NT2/D1 (cell line): ENCODE measurements around the gene TAS2R1.

Experiments
- DNase-seq: peaks from one replicate; pipeline ENCODE4 v3.0.0-alpha.2; 2011; ENCODE audit warnings: low read depth, low spot score
- H3K27me3 ChIP-seq: 2 replicates; pipeline ENCODE4 v1.6.0; 2011; ENCODE audit warnings: mild to moderate bottlenecking; ENCODE audit not compliant: insufficient read length, insufficient read depth
- H3K36me3 ChIP-seq: 2 replicates; pipeline ENCODE4 v1.6.1; 2011; ENCODE audit warnings: mild to moderate bottlenecking, low read length, mixed read lengths; ENCODE audit not compliant: insufficient read depth, insufficient read length
- H3K4me1 ChIP-seq: 2 replicates; pipeline ENCODE4 v1.5.1; 2011; ENCODE audit not compliant: insufficient read depth, insufficient read length
- H3K4me3 ChIP-seq: 2 replicates; pipeline ENCODE4 v1.5.1; 2011; ENCODE audit warnings: low read depth; ENCODE audit not compliant: insufficient read length
- H3K9ac ChIP-seq: 2 replicates; pipeline ENCODE4 v1.6.0; 2011; ENCODE audit warnings: low read depth; ENCODE audit not compliant: insufficient read length
- H3K9me3 ChIP-seq: 2 replicates; pipeline ENCODE4 v1.5.1; 2011; ENCODE audit warnings: mild to moderate bottlenecking, low read length; ENCODE audit not compliant: insufficient read depth
- SUZ12 ChIP-seq: IDR thresholded peaks from 2 replicates; pipeline ENCODE4 v1.6.1; 2011; ENCODE audit not compliant: insufficient read length, insufficient read depth; ENCODE audit errors: extremely low read depth
- YY1 ChIP-seq: IDR thresholded peaks from 2 replicates; pipeline ENCODE4 v1.6.1; 2011; ENCODE audit not compliant: insufficient read length, insufficient read depth
- ZNF274 ChIP-seq: IDR thresholded peaks from 2 replicates; pipeline ENCODE4 v1.6.1; 2011; ENCODE audit warnings: mild to moderate bottlenecking, low read depth, low read length

The TAS2R1 gene

GRCh38 chr5:9615331-9615730, 14.8 kb downstream of the TAS2R1 start:
- Histone ChIP-seq H3K27me3 (no peaks in the 10 kb centered on the region), H3K9me3 (no peaks in the 10 kb centered on the region), H3K9ac (no peak overlapping the region), H3K4me1 (no peaks in the 10 kb centered on the region), H3K4me3 (no peak overlapping the region), H3K36me3 (no peaks in the 10 kb centered on the region)
- TF ChIP-seq ZNF274 (no peak), YY1 (no peak), SUZ12 (no peak)
- no peak for DNase-seq

DNA sequence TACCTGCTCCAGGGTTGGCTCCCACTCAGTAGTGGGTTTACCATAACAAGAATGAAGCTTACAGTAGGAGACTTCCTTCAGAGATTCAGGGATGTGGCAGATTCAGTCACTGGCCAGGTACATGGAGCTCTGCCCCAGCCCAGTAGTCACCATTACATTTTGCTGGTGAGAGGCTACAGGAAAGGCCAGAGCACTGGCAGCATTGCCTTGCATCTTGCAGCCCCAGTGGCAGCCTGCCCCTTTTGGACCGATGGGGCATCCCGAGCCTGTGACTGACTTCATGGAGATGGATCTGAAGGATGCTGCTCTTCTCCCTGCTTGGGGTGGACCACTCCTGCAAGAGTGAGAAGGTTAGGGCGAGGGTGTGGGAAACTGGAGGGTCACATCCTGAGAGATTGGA, 16.8 kb downstream of the TAS2R1 start:
- H3K9ac ChIP-seq: no peak overlapping the region
- no peaks in the 10 kb centered on the region for H3K27me3 ChIP-seq
- H3K9me3 ChIP-seq: no peaks in the 10 kb centered on the region
- H3K36me3 ChIP-seq: no peaks in the 10 kb centered on the region
- no peaks in the 10 kb centered on the region for H3K4me1 ChIP-seq
- TF ChIP-seq YY1 (no peak), ZNF274 (no peak), SUZ12 (no peak)
- no peak overlapping the region for H3K4me3 ChIP-seq
- no peak for DNase-seq

GRCh38 chr5:9610969-9611368, 19.2 kb downstream of the TAS2R1 start:
- H3K36me3 ChIP-seq: no peaks in the 10 kb centered on the region
- H3K27me3 ChIP-seq: no peaks in the 10 kb centered on the region
- no peak for DNase-seq
- H3K4me1 ChIP-seq: no peaks in the 10 kb centered on the region
- no peak overlapping the region for H3K9ac ChIP-seq
- H3K4me3 ChIP-seq: no peak overlapping the region
- TF ChIP-seq SUZ12 (no peak), ZNF274 (no peak), YY1 (no peak)
- no peaks in the 10 kb centered on the region for H3K9me3 ChIP-seq

GRCh38 chr5:9610364-9610763, 19.8 kb downstream of the TAS2R1 start:
- Histone ChIP-seq H3K27me3 (no peaks in the 10 kb centered on the region), H3K36me3 (no peaks in the 10 kb centered on the region), H3K9me3 (no peaks in the 10 kb centered on the region), H3K9ac (no peak overlapping the region), H3K4me3 (no peak overlapping the region), H3K4me1 (no peaks in the 10 kb centered on the region)
- no peak for DNase-seq
- TF ChIP-seq ZNF274: no peak
- TF ChIP-seq YY1: no peak
- TF ChIP-seq SUZ12: no peak

- no peak overlapping the region for H3K4me3 ChIP-seq
- no peaks in the 10 kb centered on the region for H3K27me3 ChIP-seq
- H3K9me3 ChIP-seq: no peaks in the 10 kb centered on the region
- TF ChIP-seq YY1: no peak
- no peak for TF ChIP-seq ZNF274
- no peak for TF ChIP-seq SUZ12
- no peak for DNase-seq
- H3K4me1 ChIP-seq: no peaks in the 10 kb centered on the region
- H3K36me3 ChIP-seq: no peaks in the 10 kb centered on the region
- H3K9ac ChIP-seq: no peak overlapping the region
These were observed 22.1 kb downstream of the TAS2R1 start for GRCh38 chr5:9608093-9608492.

DNA sequence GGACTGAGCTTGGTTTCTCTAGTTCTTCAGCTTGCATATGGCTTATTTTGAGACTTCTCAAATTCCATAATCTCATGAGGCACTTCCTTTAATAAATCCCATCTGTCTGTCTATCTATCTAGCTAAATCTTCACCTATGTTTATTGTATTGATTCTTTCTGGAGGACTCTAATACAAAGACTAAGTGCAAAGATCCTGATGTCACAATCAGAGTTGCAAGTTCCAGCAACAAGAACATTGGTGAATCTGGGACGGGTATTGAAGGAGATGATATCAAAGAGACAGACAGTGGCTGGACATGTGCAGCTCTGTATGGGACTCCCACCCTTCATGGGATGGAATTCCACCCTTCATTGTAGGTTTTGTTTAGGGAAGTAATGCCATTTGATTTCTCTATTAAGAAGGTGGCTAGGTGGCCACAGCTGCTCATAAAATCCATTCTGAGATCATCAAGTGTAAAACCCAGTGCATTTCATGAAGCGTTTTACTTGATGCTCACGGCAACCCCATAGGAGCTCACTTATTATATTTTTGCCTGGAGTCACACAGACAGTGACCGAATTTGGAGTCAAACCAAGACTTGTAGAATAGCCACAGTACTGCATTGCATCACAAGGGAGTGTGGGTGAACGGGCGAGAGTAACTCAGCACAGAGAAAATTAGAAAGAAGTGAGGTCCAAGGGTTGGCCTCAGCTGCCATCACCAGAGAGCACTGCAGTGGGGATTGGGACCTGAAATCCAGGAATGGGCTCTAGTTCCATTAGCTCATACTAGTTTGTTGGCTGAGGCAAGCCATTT, 24.9 kb downstream of the TAS2R1 start:
- Histone ChIP-seq H3K9me3 (no peaks in the 10 kb centered on the region), H3K27me3 (no peaks in the 10 kb centered on the region), H3K4me3 (no peak overlapping the region), H3K36me3 (no peaks in the 10 kb centered on the region), H3K4me1 (no peaks in the 10 kb centered on the region), H3K9ac (no peak overlapping the region)
- DNase-seq: no peak
- TF ChIP-seq ZNF274 (no peak), YY1 (no peak), SUZ12 (no peak)

DNA sequence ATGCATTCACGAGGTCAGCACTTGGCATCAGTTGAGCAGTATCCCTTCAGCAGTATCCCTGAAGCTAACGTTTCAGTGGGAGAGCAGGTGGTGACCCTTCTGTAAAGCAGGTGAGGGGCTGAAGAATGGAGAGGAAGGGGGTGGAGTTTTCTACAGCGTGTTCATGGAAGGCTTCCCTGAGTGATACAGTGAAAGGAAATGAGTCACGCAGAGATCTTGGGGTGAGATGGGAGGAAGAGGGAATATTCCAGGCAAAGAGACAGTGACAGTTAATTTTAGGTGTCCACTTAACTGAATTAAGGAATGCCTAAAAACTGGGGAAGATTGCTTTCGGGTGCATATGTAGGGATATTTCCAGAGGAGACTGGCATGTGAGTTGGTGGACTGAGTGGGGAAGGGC, 25.7 kb downstream of the TAS2R1 start:
- H3K27me3 ChIP-seq: no peaks in the 10 kb centered on the region

More for the DNA sequence above, 25.7 kb downstream of the TAS2R1 start:
- TF ChIP-seq ZNF274 (no peak), SUZ12 (no peak)
- Histone ChIP-seq H3K9me3 (no peaks in the 10 kb centered on the region), H3K9ac (no peak overlapping the region), H3K36me3 (no peaks in the 10 kb centered on the region), H3K4me3 (no peak overlapping the region), H3K4me1 (no peaks in the 10 kb centered on the region)
- DNase-seq: no peak
